K562 (cell line): ENCODE data around the gene ACOD1. TPM values are rescaled to one million over a fixed set of nuclear protein-coding genes. Genes with fewer than 3 reads are reported as not detected.
"Not testable (repeated sequence)": the region's sequence is repeated elsewhere in the genome, so short reads cannot be mapped to it uniquely, and the experiment has no call there.

ENCODE experiments used
- ATF1 ChIP-seq, 2 experiments: fragments of 450-650 bp in 1 of 2; IDR thresholded peaks; 2 replicates each; pipeline ENCODE4 v1.6.1; 2016; ENCODE audit warnings: missing compliant biosample characterization in 1 of 2, missing genetic modification characterization in 1 of 2
- BACH1 ChIP-seq: fragments of 200-800 bp; sonication (Bioruptor generic); IDR thresholded peaks from 2 replicates; pipeline ENCODE4 v1.6.1; 2016; ENCODE audit warnings: missing genetic modification characterization, missing compliant biosample characterization
- C11orf30 ChIP-seq: fragments of 450-650 bp; IDR thresholded peaks from 2 replicates; pipeline ENCODE4 v1.6.1; 2016; ENCODE audit warnings: low read depth, mild to moderate bottlenecking
- CBFA2T2 ChIP-seq: fragments of 450-650 bp; conservative IDR thresholded peaks from 2 replicates; pipeline ENCODE4 v1.6.1; 2017; ENCODE audit warnings: mild to moderate bottlenecking
- CEBPB ChIP-seq: fragments of 450-650 bp; IDR thresholded peaks from 2 replicates; pipeline ENCODE4 v1.6.1; 2016; ENCODE audit warnings: missing genetic modification characterization, missing compliant biosample characterization
- CEBPG ChIP-seq, 3 experiments: fragments of 200-800 bp in 1 of 3; sonication (Bioruptor generic) in 1 of 3; sonication (generic) in 1 of 3; formaldehyde crosslinking in 1 of 3; IDR thresholded peaks in 2 of 3; conservative IDR thresholded peaks in 1 of 3; 2 replicates each; pipeline versions ENCODE4 v1.6.1 to v1.8.0; 2016 to 2022; ENCODE audit warnings: missing compliant biosample characterization in 2 of 3, missing genetic modification characterization in 2 of 3, mild to moderate bottlenecking in 1 of 3, missing genetic modification reagents in 1 of 3
- CREB3L1 ChIP-seq: fragments of 450-650 bp; IDR thresholded peaks from 2 replicates; pipeline ENCODE4 v1.6.1; 2014; ENCODE audit warnings: low read depth, mild to moderate bottlenecking, moderate library complexity, borderline replicate concordance
- CREM ChIP-seq: IDR thresholded peaks from 2 replicates; pipeline ENCODE4 v1.6.1; 2014; ENCODE audit warnings: antibody characterized with exemption, low read depth
- CTBP1 ChIP-seq: fragments of 450-650 bp; IDR thresholded peaks from 2 replicates; pipeline ENCODE4 v1.6.1; 2016; ENCODE audit warnings: borderline replicate concordance
- CXXC5 ChIP-seq: fragments of 250-450 bp; sonication (Bioruptor Pico); IDR thresholded peaks from 2 replicates; pipeline ENCODE4 v1.8.0; 2022; ENCODE audit warnings: inconsistent platforms, mild to moderate bottlenecking, moderate library complexity
- DACH1 ChIP-seq: fragments of 450-650 bp; IDR thresholded peaks from 2 replicates; pipeline ENCODE4 v1.6.1; 2018; ENCODE audit not compliant: partially characterized antibody
- EP300 ChIP-seq: IDR thresholded peaks from 2 replicates; pipeline ENCODE4 v1.6.1; 2012; ENCODE audit warnings: low read length, improper control_type of control experiment
- FOXK2 ChIP-seq, 2 experiments: fragments of 450-650 bp; IDR thresholded peaks in 1 of 2; conservative IDR thresholded peaks in 1 of 2; 2 replicates each; pipeline ENCODE4 v1.6.1; 2016; ENCODE audit warnings: low read depth in 2 of 2, mild to moderate bottlenecking in 1 of 2
- HDAC2 ChIP-seq: fragments of 450-650 bp; IDR thresholded peaks from 2 replicates; pipeline ENCODE4 v1.6.1; 2016; ENCODE audit warnings: mild to moderate bottlenecking
- KLF16 ChIP-seq: IDR thresholded peaks from 2 replicates; pipeline ENCODE4 v1.6.1; 2016; ENCODE audit warnings: antibody characterized with exemption
- LEF1 ChIP-seq: fragments of 450-650 bp; IDR thresholded peaks from 2 replicates; pipeline ENCODE4 v1.6.1; 2016; ENCODE audit warnings: mild to moderate bottlenecking
- MAFK ChIP-seq: IDR thresholded peaks from 2 replicates; pipeline ENCODE4 v1.6.1; 2011; ENCODE audit warnings: low read length, improper control_type of control experiment
- MTA2 ChIP-seq: fragments of 450-650 bp; IDR thresholded peaks from 2 replicates; pipeline ENCODE4 v1.6.1; 2016; ENCODE audit warnings: low read depth
- NBN ChIP-seq: fragments of 450-650 bp; IDR thresholded peaks from 2 replicates; pipeline ENCODE4 v1.6.1; 2016; ENCODE audit warnings: low read depth, mild to moderate bottlenecking
- NCOR1 ChIP-seq: fragments of 450-650 bp; IDR thresholded peaks from 2 replicates; pipeline ENCODE4 v1.6.1; 2016; ENCODE audit warnings: mild to moderate bottlenecking, moderate library complexity
- NFE2 ChIP-seq: IDR thresholded peaks from 2 replicates; pipeline ENCODE4 v1.6.1; 2014; ENCODE audit warnings: antibody characterized with exemption, low read depth
- SMAD4 ChIP-seq: fragments of 250-450 bp; sonication (Bioruptor Pico); conservative IDR thresholded peaks from 2 replicates; pipeline ENCODE4 v1.8.0; 2021; ENCODE audit warnings: inconsistent platforms, mild to moderate bottlenecking, moderate library complexity
- SMARCE1 ChIP-seq: fragments of 450-650 bp; IDR thresholded peaks from 2 replicates; pipeline ENCODE4 v1.7.1; 2016; ENCODE audit warnings: mild to moderate bottlenecking
- SPI1 ChIP-seq: IDR thresholded peaks from 2 replicates; pipeline ENCODE4 v1.6.1; 2011; ENCODE audit warnings: low read depth, low read length, control low read depth, borderline replicate concordance
- TCF3 ChIP-seq: sonication (generic); formaldehyde crosslinking; IDR thresholded peaks from 2 replicates; pipeline ENCODE4 v1.4.0; 2020; ENCODE audit warnings: mild to moderate bottlenecking, missing genetic modification reagents
- TFAP4 ChIP-seq: sonication (generic); formaldehyde crosslinking; IDR thresholded peaks from 2 replicates; pipeline ENCODE4 v1.8.0; 2022; ENCODE audit warnings: missing genetic modification reagents, mild to moderate bottlenecking, moderate library complexity, borderline replicate concordance
- ZNF175 ChIP-seq: fragments of 200-800 bp; sonication (Bioruptor generic); IDR thresholded peaks from 2 replicates; pipeline ENCODE4 v1.6.1; 2016; ENCODE audit warnings: low read depth, mild to moderate bottlenecking, missing genetic modification characterization, missing compliant biosample characterization
- ZNF766 ChIP-seq: fragments of 200-800 bp; sonication (Bioruptor generic); conservative IDR thresholded peaks from 2 replicates; pipeline ENCODE4 v1.6.1; 2016; ENCODE audit warnings: missing genetic modification characterization, missing compliant biosample characterization
- polyA plus RNA-seq, 8 experiments: library from polyadenylated mRNA; depleted of rRNA in 4 of 8; stranded (reverse) in 5 of 8; unstranded in 3 of 8; fragments of >200 nt; fragmentation: Nextera tagmentation in 2 of 8; fragmentation: Illumina TruSeq in 1 of 8; extraction: Ambion mirVana in 2 of 8; extraction: Trizol in 1 of 8; gene quantifications; 2 replicates each; pipeline versions ENCODE4 v1.2.1 to v1.2.3, GENCODE V29; 2011 to 2014; ENCODE audit warnings: inconsistent platforms in 1 of 8, missing spikeins in 1 of 8
- total RNA-seq, 7 experiments: library from RNA; depleted of rRNA in 6 of 7; stranded (reverse); fragments of >200 nt in 6 of 7; fragmentation: Illumina TruSeq in 2 of 7; extraction: Trizol in 2 of 7; gene quantifications; 2 replicates each; pipeline versions ENCODE4 v1.2.1 to v1.2.3, GENCODE V29; 2011 to 2021; ENCODE audit warnings: low replicate concordance in 1 of 7

The ACOD1 gene
- total and polyA plus RNA-seq, 9 of the 15 experiments (the other 6 are each of a cell fraction or from before 2014, with no cell fraction given) = not detected

GRCh38 chr13:76917755-76918481, 30.4 kb upstream of the ACOD1 start (continued):
- TF ChIP-seq SMAD4 (CRISPR knock-in tag) = peak; percentile 32; the same call in 1 of the 2 replicates
- TF ChIP-seq LEF1 = 0 out of 2 replicates have a peak, but pooled peaks have one; percentile 40
- peak; percentile 92 for TF ChIP-seq C11orf30
- peak; percentile 37 for TF ChIP-seq CREM
- TF ChIP-seq MTA2 = 0 out of 2 replicates have a peak, but pooled peaks have one; percentile 25
- TF ChIP-seq CEBPB (tag) = peak; percentile 91
- TF ChIP-seq FOXK2 (conservative IDR thresholded peaks at IDR 0.05 in 1 of 2, IDR thresholded peaks at IDR 0.05 in 1 of 2; ENCODE audit: low read depth in 2 of 2) = peak; percentile 57 to 75
- TF ChIP-seq KLF16 = peak; percentile 36; the same call in 1 of the 2 replicates
- TF ChIP-seq MAFK = peak; percentile 63
- peak; percentile 39; the same call in 1 of the 2 replicates for TF ChIP-seq TFAP4
- TF ChIP-seq ZNF175 (CRISPR knock-in tag) = 0 out of 2 replicates have a peak, but pooled peaks have one; percentile 32
- 0 out of 2 replicates have a peak, but pooled peaks have one; percentile 23 for TF ChIP-seq CBFA2T2
- 0 out of 2 replicates have a peak, but pooled peaks have one; percentile 10 for TF ChIP-seq SPI1
- peak; percentile 53 for TF ChIP-seq CXXC5 (CRISPR knock-in tag)
- TF ChIP-seq EP300 = peak; percentile 36; the same call in 1 of the 2 replicates
- TF ChIP-seq NBN = 0 out of 2 replicates have a peak, but pooled peaks have one; percentile 22
- TF ChIP-seq CREB3L1 = peak; percentile 64; the same call in 1 of the 2 replicates
- peak; percentile 35; the same call in 1 of the 2 replicates for TF ChIP-seq TCF3 (CRISPR knock-in tag)
- TF ChIP-seq SMARCE1 = peak; percentile 77
- peak; percentile 71; the same call in 1 of the 2 replicates for TF ChIP-seq CTBP1
- peak; percentile 26 for TF ChIP-seq DACH1
- TF ChIP-seq HDAC2 = peak; percentile 36; the same call in 1 of the 2 replicates
- TF ChIP-seq BACH1 (tag) = peak; percentile 81
- TF ChIP-seq ZNF766 = 0 out of 2 replicates have a peak, but pooled peaks have one; percentile 30
- TF ChIP-seq NFE2 = peak; percentile 90
- peak; percentile 58 for TF ChIP-seq NCOR1
- TF ChIP-seq ATF1, CEBPG (CRISPR knock-in tag; IDR thresholded peaks at IDR 0.05): not testable (repeated sequence)
- TF ChIP-seq ATF1 (tag; IDR thresholded peaks at IDR 0.05) = peak; percentile 65
- TF ChIP-seq CEBPG (tag; conservative IDR thresholded peaks at IDR 0.05 in 1 of 2, IDR thresholded peaks at IDR 0.05 in 1 of 2) = peak in 1 of 2 experiments; percentile 83; a peak in 3 of 4 replicates
